ENCODE data around the gene ACSF2. TPM values are rescaled to one million over a fixed set of nuclear protein-coding genes. Genes with fewer than 3 reads are reported as not detected.

ACSF2 gene, protein sequence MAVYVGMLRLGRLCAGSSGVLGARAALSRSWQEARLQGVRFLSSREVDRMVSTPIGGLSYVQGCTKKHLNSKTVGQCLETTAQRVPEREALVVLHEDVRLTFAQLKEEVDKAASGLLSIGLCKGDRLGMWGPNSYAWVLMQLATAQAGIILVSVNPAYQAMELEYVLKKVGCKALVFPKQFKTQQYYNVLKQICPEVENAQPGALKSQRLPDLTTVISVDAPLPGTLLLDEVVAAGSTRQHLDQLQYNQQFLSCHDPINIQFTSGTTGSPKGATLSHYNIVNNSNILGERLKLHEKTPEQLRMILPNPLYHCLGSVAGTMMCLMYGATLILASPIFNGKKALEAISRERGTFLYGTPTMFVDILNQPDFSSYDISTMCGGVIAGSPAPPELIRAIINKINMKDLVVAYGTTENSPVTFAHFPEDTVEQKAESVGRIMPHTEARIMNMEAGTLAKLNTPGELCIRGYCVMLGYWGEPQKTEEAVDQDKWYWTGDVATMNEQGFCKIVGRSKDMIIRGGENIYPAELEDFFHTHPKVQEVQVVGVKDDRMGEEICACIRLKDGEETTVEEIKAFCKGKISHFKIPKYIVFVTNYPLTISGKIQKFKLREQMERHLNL
- total RNA-seq (10 to 100 TPM; 20.1 to 36.2 (median 22.9) TPM), polyA plus RNA-seq (1 to 10 TPM; 2.2 to 2.6 TPM), total RNA-seq (14.5 reads per million, percentile 43 among the genes with 10 or more reads in this experiment)

DNA sequence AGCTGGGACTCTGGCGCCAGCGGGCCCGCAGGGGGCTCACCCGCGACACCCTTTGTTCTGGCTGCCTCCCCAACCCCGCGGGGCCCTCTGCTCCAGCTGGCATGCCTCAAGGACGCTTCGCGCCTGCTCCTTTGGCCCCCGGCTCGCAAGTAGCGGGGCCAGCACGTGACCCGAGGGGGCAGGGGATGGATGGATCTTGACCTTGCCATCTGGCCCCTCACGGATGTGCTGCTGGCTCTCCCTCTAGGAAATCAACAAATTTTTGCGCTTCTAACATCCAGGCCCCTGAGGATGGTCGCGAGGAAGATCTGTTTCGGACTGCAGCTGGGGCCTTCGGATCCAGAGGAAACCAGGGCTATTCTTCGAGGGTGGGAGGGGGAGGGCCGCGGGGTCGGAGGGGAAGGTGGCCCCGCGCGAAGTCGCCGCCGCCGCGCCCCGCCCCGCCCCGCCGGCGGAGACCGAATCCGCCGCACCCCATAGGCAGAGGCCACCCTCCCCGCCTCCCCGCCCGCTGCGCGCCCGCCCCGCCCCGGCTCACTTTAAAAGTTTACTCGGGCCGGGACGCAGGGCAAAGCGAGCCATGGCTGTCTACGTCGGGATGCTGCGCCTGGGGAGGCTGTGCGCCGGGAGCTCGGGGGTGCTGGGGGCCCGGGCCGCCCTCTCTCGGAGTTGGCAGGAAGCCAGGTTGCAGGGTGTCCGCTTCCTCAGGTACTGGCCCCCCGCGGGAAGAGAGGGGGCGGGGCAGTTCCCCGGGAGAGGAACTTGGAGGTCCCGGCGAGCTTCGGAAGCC lies at the start of gene ACSF2:
Gene ACSF2, plus strand, starts transcription at position 537 of the 790 bp plus-strand sequence. Its CDS starts 44 bp downstream, at position 581.
- H3K4me1 ChIP-seq (ENCODE audit: control insufficient read depth in 2 of 2, insufficient read depth in 2 of 2, low read length in 2 of 2) = peaks cover 24 to 25% of the 10 kb centered on the region in 2 donors
- Mint-ChIP-seq H3K36me3 (peaks cover 0 to 2% (median 0%) of the 10 kb centered on the region in 5 donors), H3K27ac (peak within 1 kb of the TSS; percentile 70 to 94 (median 83)), H3K9me3 (peaks cover 0 to 1% (median 0%) of the 10 kb centered on the region in 11 donors), H3K4me3 (peak within 1 kb of the TSS; percentile 82 to 91 (median 89)), H3K27me3 (no peaks in the 10 kb centered on the region), H3K4me1 (peaks cover 11 to 52% (median 35%) of the 10 kb centered on the region in 7 donors)
- peak; percentile 92 for ATAC-seq
- intact Hi-C loops (cut with micrococcal nuclease) = loop anchor here (1.0 to 2.0 kb wide), 5 partner anchors 29 to 81 kb away; partner anchors contain the start of genes LRRC59 (in 2 of the 2), EME1 (in 1 of the 2), MRPL27 (in 1 of the 2) and RSAD1 (in 1 of the 2)
- peak within 1 kb of the TSS; percentile 67 for H3K4me3 ChIP-seq (ENCODE audit: low read length)
- POLR2A ChIA-PET = interaction anchor here (0.7 to 2.1 kb wide), 2 partner anchors 28 to 342 kb away, joined by 3 to 12 read pairs; partner anchors contain the start of gene LRRC59
- H3K9me3 ChIP-seq (ENCODE audit: control insufficient read depth in 2 of 3, low read length in 3 of 3) = no peaks in the 10 kb centered on the region
- peak; percentile 23 to 77 (median 55) for DNase-seq
- H3K36me3 ChIP-seq (ENCODE audit: control insufficient read depth in 2 of 3, insufficient read depth in 3 of 3, low read length in 3 of 3) = no peaks in the 10 kb centered on the region
- H3K27ac ChIP-seq (ENCODE audit: low read depth, low read length) = peak within 1 kb of the TSS; percentile 65
- CTCF ChIA-PET = interaction anchor here (0.6 to 1.5 kb wide), 3 partner anchors 29 to 435 kb away, joined by 3 to 8 read pairs (median 4); partner anchors contain the start of gene LRRC59
- H3K27me3 ChIP-seq (ENCODE audit: control insufficient read depth in 2 of 2, insufficient read depth in 2 of 2, low read length in 2 of 2) = no peaks in the 10 kb centered on the region

DNA sequence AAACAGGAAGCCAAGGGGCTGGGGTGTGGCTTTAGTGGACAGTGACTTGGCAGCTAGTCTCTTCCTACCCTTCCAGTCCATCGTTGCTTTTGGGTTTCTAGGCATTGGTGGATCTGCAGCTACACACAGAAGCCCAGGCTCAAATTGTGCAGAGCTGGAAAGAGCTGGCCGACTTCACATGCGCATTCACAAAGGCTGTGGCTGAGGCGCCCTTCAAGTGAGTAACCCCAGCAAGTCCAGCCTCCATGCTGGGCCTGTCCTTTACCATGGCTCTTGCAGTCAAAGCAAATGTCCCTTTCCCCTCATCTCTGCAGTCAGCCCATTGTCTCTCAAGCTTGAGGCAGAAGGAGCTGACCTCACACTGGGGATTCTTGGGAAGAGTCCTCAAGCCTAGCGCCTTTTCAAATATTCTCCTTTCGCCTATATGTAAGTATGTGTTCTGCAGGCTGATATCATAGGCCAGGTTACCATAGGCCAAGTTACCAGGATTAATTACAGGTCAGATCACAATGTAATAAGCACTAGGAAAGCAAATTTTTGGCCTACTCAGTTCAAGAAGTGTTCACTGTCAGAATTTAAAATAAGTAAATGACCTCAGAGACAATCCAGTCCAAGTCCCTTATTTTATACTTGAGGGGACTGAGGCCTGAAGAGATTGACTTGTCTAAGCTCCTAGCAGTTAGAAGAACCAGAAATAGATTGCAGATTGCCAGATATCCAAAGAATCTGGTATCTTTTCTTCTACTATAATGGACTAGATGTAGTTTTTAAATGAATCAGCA lies 46.5 kb upstream of the ACSF2 start:
- Mint-ChIP-seq H3K9me3 (no peaks in the 10 kb centered on the region), H3K27me3 (no peaks in the 10 kb centered on the region), H3K27ac (peak overlapping the region in 1 of 9 donors; percentile 14), H3K4me3 (no peak overlapping the region), H3K4me1 (peaks cover 0 to 4% (median 0%) of the 10 kb centered on the region in 7 donors), H3K36me3 (peaks cover 0 to 19% (median 6%) of the 10 kb centered on the region in 5 donors)
- Histone ChIP-seq H3K4me3 (ENCODE audit: low read length) (no peak overlapping the region), H3K4me1 (ENCODE audit: control insufficient read depth in 2 of 2, insufficient read depth in 2 of 2, low read length in 2 of 2) (no peaks in the 10 kb centered on the region), H3K36me3 (ENCODE audit: control insufficient read depth in 2 of 3, insufficient read depth in 3 of 3, low read length in 3 of 3) (peaks cover 5 to 46% (median 18%) of the 10 kb centered on the region in 3 experiments), H3K9me3 (ENCODE audit: control insufficient read depth in 2 of 3, low read length in 3 of 3) (no peaks in the 10 kb centered on the region), H3K27me3 (ENCODE audit: control insufficient read depth in 2 of 2, insufficient read depth in 2 of 2, low read length in 2 of 2) (no peaks in the 10 kb centered on the region), H3K27ac (ENCODE audit: low read depth, low read length) (no peak overlapping the region)
- ATAC-seq = peak; percentile 31
- CTCF ChIA-PET = interaction anchor here (0.6 to 1.1 kb wide), 2 partner anchors 17 to 202 kb away, joined by 3 to 5 read pairs; no protein-coding TSS in a partner anchor
- POLR2A ChIA-PET = interaction anchor here (2.1 kb wide), 1 partner anchor 18 kb away, joined by 7 read pairs; the partner anchor contains the start of gene LRRC59
- no peak for DNase-seq
- intact Hi-C loops (cut with micrococcal nuclease) = no loop called here

GRCh38 chr17:50380369-50381259 lies 45.4 kb upstream of the ACSF2 start:
- intact Hi-C loops (cut with micrococcal nuclease) = no loop called here
- Mint-ChIP-seq H3K36me3 (peaks cover 8 to 28% (median 12%) of the 10 kb centered on the region in 5 donors), H3K27me3 (no peaks in the 10 kb centered on the region), H3K9me3 (no peaks in the 10 kb centered on the region), H3K4me1 (peaks cover 0 to 4% (median 0%) of the 10 kb centered on the region in 7 donors), H3K4me3 (no peak overlapping the region), H3K27ac (no peak overlapping the region)
- Histone ChIP-seq H3K4me3 (ENCODE audit: low read length) (no peak overlapping the region), H3K36me3 (ENCODE audit: control insufficient read depth in 2 of 3, insufficient read depth in 3 of 3, low read length in 3 of 3) (peaks cover 10 to 56% (median 24%) of the 10 kb centered on the region in 3 experiments), H3K27ac (ENCODE audit: low read depth, low read length) (no peak overlapping the region), H3K27me3 (ENCODE audit: control insufficient read depth in 2 of 2, insufficient read depth in 2 of 2, low read length in 2 of 2) (no peaks in the 10 kb centered on the region), H3K4me1 (ENCODE audit: control insufficient read depth in 2 of 2, insufficient read depth in 2 of 2, low read length in 2 of 2) (no peaks in the 10 kb centered on the region), H3K9me3 (ENCODE audit: control insufficient read depth in 2 of 3, low read length in 3 of 3) (no peaks in the 10 kb centered on the region)
- DNase-seq (no peak), ATAC-seq (peak; percentile 17)
- POLR2A ChIA-PET = interaction anchor here (1.4 to 2.1 kb wide), 2 partner anchors 11 to 17 kb away, joined by 4 to 7 read pairs; partner anchors contain the start of gene LRRC59
- CTCF ChIA-PET = interaction anchor here (1.1 kb wide), 1 partner anchor 18 kb away, joined by 5 read pairs; no protein-coding TSS in a partner anchor

- CTCF ChIA-PET = no interaction called here
- Mint-ChIP-seq H3K27ac (peak overlapping the region in 2 of 9 donors; percentile 4 to 54), H3K4me3 (no peak overlapping the region)
Observed at GRCh38 chr17:50381260-50381815, 44.7 kb upstream of the ACSF2 start.

DNA sequence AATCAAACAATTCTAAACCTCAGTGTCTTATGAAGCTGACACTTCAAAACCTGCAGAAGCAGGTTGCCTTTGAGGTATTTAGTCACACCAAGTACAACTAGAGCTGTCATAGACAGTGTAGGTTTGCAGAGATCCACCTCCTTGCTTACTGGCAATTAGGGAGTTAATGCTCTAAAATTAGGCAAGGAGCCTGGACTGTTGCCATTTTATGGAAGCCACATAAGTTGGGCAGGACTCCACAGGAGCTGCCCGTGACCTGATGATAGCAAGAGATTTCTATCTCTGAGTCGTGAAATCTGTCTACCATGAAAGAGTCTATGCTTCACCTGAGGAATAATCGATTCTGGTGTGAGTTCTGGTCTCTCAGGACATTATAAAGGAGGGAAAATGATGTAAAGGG lies 44.1 kb upstream of the ACSF2 start:
- Histone ChIP-seq H3K9me3 (ENCODE audit: control insufficient read depth in 2 of 3, low read length in 3 of 3) (no peaks in the 10 kb centered on the region), H3K27me3 (ENCODE audit: control insufficient read depth in 2 of 2, insufficient read depth in 2 of 2, low read length in 2 of 2) (no peaks in the 10 kb centered on the region), H3K4me1 (ENCODE audit: control insufficient read depth in 2 of 2, insufficient read depth in 2 of 2, low read length in 2 of 2) (no peaks in the 10 kb centered on the region), H3K36me3 (ENCODE audit: control insufficient read depth in 2 of 3, insufficient read depth in 3 of 3, low read length in 3 of 3) (peaks cover 10 to 69% (median 30%) of the 10 kb centered on the region in 3 experiments), H3K4me3 (ENCODE audit: low read length) (no peak overlapping the region), H3K27ac (ENCODE audit: low read depth, low read length) (no peak overlapping the region)
- Mint-ChIP-seq H3K36me3 (peaks cover 13 to 38% (median 15%) of the 10 kb centered on the region in 5 donors), H3K9me3 (no peaks in the 10 kb centered on the region), H3K27me3 (no peaks in the 10 kb centered on the region), H3K27ac (peak overlapping the region in 1 of 9 donors; percentile 13), H3K4me3 (no peak overlapping the region), H3K4me1 (peaks cover 0 to 4% (median 0%) of the 10 kb centered on the region in 7 donors)
- intact Hi-C loops (cut with micrococcal nuclease) = no loop called here
- ATAC-seq (no peak), DNase-seq (no peak)
- ChIA-PET CTCF (no interaction called here), POLR2A (interaction anchor here (1.4 to 2.3 kb wide), 2 partner anchors 9 to 10 kb away, joined by 4 to 7 read pairs; partner anchors contain the start of genes EME1 and MRPL27)

More at GRCh38 chr17:50381260-50381815, 44.7 kb upstream of the ACSF2 start:
- no peak overlapping the region for H3K4me3 ChIP-seq (ENCODE audit: low read length)
- ATAC-seq = no peak
- Mint-ChIP-seq H3K36me3 (peaks cover 11 to 32% (median 12%) of the 10 kb centered on the region in 5 donors), H3K27me3 (no peaks in the 10 kb centered on the region), H3K9me3 (no peaks in the 10 kb centered on the region), H3K4me1 (peaks cover 0 to 4% (median 0%) of the 10 kb centered on the region in 7 donors)
- H3K27ac ChIP-seq (ENCODE audit: low read depth, low read length) = no peak overlapping the region
- H3K27me3 ChIP-seq (ENCODE audit: control insufficient read depth in 2 of 2, insufficient read depth in 2 of 2, low read length in 2 of 2) = no peaks in the 10 kb centered on the region
- no peaks in the 10 kb centered on the region for H3K9me3 ChIP-seq (ENCODE audit: control insufficient read depth in 2 of 3, low read length in 3 of 3)
- POLR2A ChIA-PET = interaction anchor here (1.4 to 2.3 kb wide), 2 partner anchors 8 to 10 kb away, joined by 4 to 7 read pairs; partner anchors contain the start of genes EME1 and MRPL27
- no peak for DNase-seq
- peaks cover 10 to 63% (median 25%) of the 10 kb centered on the region in 3 experiments for H3K36me3 ChIP-seq (ENCODE audit: control insufficient read depth in 2 of 3, insufficient read depth in 3 of 3, low read length in 3 of 3)
- intact Hi-C loops (cut with micrococcal nuclease) = no loop called here
- no peaks in the 10 kb centered on the region for H3K4me1 ChIP-seq (ENCODE audit: control insufficient read depth in 2 of 2, insufficient read depth in 2 of 2, low read length in 2 of 2)

All from naive thymus-derived CD4-positive, alpha-beta T cell (primary cell).